Adrenal gland (tissue), 5 donors: Measurements from ENCODE around the gene FLNA.

ENCODE experiments used
- CTCF ChIP-seq, 6 experiments: fragments of 450-650 bp in 4 of 6; fragments of 200-600 bp in 2 of 6; sonication (generic) in 1 of 6; IDR thresholded peaks; 1 replicate in 5 of 6; 2 replicates in 1 of 6; pipeline versions ENCODE4 v1.5.1 to v1.8.0; 2016 to 2021; ENCODE audit warnings: antibody characterized with exemption in 6 of 6, mild to moderate bottlenecking in 2 of 6, moderate library complexity in 1 of 6
- POLR2A ChIP-seq, 2 donors: fragments of 450-650 bp; IDR thresholded peaks; one replicate each; pipeline ENCODE4 v1.6.1; 2017; ENCODE audit warnings: antibody characterized with exemption in 2 of 2, mild to moderate bottlenecking in 2 of 2, moderate library complexity in 1 of 2
- donor health status: DM: no; HTN: no; CAD: no.

GRCh38 chrX:154355776-154356140, 18.7 kb downstream of the FLNA start:
- TF ChIP-seq CTCF (IDR thresholded peaks at IDR 0.05) = no peak
- TF ChIP-seq POLR2A (IDR thresholded peaks at IDR 0.05) = no peak
